ENCODE measurements around the gene HHAT.

HHAT gene

DNA sequence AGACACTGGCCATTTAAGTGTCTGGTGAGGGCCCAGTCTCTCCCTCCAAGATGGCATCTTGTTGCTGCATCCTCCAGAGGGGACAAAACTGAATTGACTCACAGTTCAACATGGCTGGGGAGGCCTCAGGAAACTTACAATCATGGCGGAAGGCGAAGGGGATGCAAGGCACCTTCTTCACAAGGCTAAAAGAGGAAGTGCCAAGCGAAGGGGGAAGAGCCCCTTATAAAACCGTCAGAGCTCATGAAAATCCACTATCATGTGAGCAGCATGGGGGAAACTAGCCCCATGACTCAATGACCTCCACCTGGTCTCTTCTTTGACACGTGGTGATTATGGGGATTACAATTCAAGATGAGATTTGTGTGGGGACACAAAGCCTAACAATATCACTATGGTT lies 280.1 kb downstream of the HHAT start:
- no peak for DNase-seq

DNA sequence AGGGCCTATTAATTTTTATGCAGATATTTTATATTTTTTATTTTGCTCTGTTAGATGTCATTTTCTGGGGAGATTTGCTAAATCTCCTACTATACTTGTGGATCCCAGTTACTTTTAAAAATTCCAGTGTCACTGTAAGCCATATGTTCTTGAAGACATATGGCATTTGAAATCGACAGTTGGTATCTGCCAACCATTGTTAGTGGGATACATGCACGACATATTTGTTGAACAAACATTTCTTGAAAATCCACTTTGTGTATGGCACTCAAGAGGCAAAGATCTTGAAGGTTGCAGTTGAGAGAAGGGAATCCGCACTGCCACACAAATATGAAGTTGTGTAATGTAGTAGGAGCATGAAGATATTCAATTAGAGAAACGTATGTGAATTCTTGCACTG lies 287.7 kb downstream of the HHAT start:
- DNase-seq: no peak

DNA sequence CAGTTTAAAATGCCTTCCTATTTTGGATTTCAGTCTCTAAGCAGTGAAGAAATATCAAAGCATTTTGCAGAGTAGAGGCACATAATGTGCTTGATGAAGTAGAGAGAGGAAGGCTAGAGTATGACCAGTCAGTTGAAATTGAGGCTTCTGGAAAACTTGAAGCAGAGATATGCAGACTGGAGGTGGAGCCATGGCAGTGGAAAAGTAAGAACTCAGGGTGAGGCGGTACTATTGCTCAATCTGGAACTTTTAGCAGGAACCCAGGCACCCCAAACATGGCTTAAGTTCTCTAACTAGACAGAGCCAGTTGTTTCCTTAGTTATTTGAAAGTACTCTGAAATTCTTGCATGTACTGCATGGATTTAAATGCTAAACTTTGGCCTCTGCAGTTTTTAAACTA lies 288.6 kb downstream of the HHAT start:
- DNase-seq: no peak

DNA sequence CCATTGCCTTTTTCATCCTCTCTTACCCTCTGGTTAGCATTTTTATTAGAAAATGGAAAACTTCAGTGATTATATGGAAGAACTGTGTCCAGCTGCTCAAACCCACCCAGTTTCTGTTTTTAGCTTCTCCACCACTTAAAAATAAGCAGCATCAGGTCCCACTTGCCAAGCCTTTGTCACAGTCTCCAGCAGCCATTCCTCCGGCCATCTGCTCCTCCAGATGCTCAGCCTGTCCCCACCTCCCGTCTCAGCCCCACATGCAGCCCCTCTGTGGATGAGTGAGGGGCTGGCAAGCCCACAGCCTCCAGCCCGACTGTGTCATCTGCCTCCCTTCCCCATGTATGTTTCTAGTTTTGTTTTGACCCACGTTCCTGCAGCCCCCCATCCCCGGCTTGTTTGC lies 289.7 kb downstream of the HHAT start:
- DNase-seq: no peak

DNA sequence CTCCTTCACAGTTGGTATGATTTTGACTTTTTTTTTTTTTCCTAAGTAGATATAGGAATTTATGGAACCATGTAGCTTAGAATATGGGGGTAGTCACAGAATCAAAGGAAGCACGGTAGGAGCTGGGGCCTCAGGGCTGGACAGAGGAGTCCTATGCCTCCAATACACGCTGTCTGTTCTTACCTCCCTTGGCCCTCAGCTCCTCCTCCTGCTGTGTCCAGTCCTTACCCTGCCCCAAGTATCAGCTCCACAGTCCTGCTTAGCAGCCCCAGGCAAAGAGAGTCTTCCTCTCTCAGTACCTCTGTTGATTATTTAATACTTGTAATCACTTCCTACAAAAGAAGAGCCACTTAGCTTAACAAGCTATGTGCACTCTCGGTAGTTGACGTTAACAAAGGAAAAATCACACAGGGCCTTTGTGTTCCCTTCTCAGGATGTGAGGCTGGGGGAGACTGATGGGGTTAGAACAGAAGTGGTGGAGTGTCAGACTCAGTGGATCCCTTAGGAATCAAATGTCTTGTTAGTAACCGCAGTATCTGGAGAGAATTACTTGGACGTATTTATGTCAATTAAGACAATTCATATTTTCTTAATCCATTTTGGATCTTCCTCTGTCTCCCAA lies 292.3 kb downstream of the HHAT start:
- no peak for DNase-seq

DNA sequence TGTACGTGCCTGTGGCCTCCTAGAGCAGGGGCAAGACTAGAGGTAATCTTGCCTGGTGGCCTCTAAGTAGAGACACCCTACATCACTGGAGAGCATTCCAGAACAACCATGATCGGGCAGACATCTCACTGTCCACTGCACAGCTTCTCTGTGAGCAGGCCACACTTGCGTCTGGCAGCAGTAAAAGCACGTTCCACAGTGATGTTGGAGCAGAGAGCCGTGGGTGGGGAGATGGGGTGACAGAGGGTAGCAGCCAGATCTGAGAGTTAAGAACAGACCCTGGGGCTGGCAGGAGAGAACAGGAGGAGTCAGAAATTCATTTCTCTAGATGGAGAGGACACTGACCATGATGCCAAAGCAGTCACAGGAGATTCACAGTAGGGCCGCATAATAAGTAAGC lies 293.0 kb downstream of the HHAT start:
- no peak for DNase-seq

DNA sequence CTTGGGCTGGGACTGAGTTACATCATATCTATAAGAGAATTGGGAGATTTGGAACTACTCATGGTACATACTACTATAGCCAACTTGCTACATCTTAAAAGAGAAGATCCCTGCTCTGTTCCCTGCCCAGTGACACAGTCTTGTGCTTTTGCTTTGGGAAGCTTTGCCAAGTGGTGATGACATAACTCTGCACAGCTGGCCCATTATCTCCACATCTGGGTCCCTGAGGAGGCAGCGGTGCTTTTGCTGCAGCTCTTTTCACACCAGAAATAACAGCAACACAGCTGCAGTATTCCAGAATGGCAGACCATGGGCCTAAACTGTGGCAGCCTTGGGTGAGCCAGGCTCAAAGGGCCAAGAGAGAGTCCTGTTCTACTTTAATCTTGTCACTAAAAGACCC lies 296.0 kb downstream of the HHAT start:
- DNase-seq: no peak

DNA sequence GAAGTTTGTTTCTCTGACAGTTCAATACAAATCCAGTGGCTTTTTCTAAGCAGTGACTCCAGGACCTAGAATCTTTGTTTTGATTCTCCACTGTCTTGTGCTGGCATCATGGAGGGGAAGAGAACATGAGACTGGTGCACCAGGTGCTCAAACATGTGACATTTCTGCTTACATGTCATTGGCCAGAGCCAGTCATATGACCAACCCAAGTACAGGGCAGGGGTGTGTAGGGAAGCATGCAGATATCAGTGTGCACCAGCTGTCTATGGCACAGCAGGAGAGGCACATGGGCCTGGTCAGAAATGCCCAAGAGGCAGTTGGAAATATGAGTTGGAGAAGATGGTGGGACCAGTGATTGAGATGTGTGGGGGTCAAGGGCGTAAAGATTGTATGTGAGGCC lies 297.0 kb downstream of the HHAT start:
- DNase-seq: no peak

DNA sequence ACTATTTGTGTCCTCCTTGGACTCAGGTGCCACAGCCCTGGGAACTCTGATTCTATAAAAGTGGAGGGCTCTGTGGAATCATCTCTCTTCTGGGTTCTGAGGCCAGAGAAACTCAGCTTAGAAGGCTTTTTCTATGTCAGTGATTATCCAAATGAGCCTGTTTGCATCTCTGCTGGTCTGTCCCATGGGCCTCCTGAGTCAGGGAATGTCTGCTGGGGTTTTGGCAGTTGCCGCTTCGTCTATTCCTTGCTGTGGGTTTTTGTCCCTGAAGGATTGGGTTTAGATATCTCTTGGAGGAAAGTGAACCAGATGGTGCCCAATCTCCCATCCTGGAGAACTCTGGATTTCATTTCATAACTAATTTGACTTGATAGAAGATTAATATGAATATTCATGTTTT lies 297.6 kb downstream of the HHAT start:
- DNase-seq: no peak

DNA sequence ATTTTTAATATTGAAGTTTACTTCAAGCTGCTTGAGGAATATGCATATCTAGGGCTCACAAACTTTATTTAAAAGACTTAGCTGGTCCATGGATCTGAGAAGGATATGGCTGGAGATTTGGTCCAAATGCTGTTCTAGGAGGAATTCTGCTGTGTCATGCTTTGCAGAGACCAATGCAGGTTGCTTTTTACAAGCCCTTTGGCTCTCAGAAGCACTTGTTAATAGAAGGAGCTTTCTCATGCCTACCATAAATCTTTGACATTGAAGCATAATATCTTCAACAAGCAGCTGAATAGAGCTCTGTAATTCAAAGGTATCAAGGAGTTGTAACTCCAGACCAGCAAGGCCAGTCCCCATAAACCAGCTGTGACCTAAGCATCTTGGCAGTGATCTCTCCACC lies 299.1 kb downstream of the HHAT start:
- DNase-seq: no peak

DNA sequence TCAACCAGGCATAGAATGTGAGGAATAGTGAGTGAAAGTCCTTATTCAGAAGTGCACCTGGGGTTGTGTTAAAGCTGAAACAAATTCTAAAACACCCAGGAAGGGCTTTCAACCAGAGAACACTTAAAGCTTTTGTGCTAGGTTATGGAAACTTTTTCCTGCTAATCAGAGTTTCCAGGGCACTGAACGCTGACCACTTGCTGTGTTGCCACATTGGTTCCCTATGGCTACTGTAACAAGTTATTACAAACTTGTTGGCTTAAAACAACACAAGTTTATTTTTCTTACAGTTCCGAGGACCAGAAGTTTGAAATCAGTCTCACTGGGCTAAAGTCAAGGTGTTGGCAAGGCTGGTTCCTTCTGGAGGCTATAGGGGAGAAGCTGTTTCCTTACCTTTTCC lies 300.6 kb downstream of the HHAT start:
- no peak for DNase-seq

DNA sequence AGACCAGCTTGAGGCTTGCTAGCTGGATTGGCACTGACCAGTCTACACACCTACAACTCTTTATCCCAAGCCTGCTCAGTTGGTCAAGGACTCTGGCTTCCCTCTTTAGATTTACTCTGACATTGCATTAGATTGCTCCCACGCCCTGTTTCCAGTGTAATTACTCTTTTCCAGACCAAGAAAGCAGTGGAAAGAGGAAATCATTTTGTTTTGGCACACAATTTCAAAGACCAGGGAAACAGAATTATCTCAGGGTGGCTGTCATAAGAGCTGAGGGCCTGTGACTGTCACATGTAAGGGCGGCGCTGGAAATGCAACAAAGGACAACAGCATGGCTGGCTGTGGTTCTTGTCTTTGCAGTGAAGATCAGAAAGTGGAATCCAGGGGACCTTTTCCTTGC lies 302.7 kb downstream of the HHAT start:
- no peak for DNase-seq

DNA sequence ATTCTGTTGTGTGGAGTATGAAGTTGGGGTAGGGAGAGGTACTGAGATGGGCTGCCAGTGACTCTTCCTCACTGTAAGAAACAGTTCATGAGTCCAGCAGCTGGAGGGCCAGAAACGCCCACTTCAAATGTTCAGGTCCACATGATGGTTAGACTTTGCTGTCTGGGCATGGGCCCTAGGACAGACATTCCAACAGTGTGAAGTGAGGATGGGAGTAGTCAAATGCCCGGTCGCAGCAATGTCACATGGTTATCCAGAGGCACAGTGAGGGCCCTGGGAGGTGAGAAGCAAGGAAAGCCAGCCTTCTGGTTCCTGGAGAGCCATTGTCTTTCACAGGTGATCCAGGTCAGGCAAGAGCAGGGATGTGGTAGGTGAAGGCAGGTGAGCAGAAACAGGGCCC lies 304.4 kb downstream of the HHAT start:
- no peak for DNase-seq

DNA sequence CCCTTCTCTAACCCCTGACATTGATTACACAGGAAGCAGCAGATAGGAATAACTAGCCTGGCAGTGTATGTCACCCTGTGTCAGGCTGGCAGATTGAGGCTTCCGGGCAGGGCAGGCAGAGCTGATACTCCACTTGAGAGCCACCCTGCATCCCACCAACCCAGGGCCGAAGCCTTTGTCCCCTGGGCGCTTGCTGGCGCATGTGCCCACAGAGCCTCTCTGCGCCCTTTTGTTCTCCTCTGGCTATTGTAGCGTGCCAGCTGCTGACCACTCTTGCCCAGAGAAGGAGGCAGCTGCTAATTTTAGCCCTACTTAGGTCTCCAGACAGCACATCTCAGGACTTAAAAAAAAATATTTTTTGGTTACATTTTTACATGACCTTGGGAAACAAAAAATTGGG lies 304.9 kb downstream of the HHAT start:
- DNase-seq: peak in 1 of 2 experiments; percentile 57

DNA sequence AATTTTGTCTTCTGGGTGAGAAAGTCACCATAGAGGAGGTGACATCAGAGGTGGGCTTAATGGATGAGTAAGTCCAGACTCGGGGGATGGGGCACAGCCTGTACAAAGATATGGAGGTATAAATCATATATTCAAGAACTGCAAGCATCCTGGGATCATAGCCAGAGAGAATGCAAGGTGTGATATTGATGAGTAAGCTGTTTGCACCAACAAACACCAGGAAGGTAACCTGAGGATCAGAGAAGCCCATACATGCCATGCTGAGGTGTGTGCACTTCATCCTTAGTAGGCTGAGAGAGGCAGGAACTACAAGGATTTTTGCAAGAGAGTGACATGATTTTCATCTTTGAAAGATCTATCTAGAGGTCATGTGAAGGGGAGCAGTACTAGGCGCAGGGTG lies 306.4 kb downstream of the HHAT start:
- DNase-seq: no peak

DNA sequence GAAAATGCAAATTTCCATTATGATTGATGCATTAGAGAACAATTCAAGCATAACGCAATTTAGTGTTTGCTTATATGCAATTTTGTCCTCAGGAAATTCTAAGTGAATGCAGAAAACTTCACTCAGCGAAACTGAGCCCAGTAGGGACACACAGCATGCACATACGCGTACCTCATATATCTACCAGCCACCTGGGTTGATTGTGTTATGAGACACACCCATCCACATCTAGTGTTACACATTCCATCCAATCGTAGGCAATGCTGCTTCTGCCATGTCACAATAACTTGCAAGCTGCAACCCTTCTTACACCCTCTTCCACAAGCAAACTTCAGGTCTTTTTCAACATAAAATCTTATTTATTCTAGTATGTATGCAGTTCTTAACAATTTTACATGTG lies 312.9 kb downstream of the HHAT start:
- DNase-seq: no peak

DNA sequence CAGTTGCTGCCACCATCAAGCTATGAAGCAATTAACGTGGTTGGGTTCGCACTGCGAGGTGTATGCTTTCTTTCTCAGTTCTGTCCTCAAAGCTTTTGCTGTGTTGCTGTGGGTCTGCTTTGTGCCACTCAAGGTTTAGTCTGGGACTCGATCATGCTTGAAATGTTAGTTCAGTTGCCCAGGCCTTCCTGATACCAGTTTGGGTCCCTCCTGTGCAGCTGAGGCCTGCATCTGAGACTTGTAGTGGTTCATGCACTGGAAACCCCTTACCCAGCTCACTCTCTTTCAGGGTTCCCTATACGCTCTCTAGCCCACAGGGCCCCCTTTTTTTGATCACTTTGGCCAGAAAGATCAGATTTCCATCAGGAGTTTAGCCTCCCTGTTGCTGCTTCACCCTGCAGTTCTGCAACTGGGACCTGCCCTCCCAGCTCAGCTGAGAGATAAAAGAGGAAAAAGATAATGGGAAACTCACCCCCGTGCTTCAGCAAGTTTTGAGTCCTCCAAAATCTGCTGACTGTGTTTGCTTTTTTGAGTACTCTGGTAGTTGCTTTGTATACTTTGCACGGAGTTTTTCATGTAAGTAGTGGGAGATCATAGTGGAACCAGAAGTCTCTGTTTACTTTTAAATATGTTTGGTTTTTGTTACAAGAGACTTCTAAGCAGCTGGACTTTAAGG lies 317.0 kb downstream of the HHAT start:
- no peak for DNase-seq

DNA sequence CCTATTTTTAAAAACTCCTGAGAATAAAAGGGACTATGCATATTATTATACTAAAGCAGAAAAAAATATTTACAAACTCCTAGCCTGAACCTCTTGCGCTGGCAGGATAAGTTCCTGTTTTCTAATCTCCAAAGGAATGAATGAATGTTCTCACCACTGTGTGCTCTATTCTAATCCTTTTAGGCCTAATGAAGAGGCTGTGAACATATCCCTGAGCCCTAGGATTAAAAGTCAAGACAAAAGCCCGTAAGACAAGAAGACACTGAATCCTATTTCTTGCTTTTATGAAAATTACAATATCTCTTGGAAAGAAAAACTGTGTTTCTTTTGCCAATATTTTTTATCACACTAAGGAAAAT lies 317.5 kb downstream of the HHAT start:
- no peak for DNase-seq

DNA sequence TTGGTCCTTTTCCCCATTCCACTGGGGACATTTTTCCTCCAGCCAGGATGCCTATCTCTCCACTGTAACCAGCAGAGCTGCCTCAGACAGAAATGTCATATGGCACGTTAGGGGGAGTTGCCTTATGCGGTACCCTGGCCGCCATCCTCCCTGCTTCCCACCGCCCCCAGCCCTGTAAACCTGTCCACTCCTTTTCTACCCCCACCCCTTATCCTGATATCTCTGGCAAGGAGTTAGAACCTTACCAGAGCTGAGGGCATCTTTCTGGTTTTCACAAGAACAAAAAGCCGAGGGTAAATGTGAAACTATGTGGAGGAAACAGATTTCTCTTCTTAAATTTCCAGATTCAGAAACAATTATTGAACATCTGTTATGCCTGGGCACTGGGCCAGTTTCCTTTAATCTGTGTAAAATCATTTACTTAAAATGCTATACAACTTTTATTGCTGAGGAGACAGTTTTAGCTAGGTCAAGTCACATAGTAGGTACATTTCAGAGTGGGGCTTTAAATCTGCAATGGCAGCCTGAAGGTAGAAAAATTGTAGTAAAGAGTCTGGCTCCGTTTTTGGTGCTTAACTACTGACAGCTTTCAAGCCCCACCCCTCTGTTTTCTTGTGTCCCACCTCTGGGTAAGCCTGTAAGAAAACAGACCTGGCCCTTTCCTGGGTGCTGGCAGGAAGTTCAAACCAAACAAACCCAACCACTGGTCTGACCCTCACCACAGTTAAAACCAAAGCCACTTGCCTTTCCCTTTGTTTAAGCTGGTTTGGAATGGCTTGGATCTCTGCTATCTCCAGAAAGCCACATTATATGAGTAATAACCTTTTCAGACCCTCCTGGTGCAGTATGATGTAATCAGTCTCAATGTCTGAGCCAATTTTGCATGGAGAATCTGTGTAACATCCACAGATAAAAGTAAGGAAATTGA lies 319.0 kb downstream of the HHAT start:
- DNase-seq: no peak

DNA sequence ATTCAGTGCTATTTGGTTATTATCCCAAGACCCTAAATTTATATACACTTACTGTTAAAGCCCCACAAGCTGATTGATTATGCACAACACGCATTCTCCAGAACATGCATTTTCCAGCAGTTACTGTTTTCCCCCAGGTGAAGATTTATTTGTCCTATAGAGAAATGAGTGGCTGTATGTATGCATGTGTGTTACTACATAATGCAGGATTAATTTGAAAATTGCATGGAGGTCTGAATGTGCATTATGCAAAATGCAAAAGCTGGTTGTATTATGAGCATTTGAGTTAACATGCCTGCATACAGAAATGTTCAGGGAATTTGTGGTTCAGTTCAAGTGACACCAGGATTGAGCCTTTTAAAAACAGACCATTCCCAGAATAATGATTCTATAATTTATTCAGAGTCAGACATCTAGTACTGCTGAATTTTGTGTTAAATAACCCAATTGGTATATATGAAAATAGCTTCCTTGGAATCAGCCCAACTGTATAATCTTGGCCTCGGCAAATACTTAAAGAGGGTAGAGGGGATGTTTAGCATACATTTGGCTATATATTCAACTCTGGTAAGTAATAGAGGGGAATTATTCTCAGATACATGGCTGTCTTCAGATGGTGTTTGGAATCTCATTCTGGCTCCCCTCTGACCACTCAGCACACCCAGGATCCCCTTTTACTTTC lies 320.0 kb downstream of the HHAT start:
- DNase-seq: no peak

DNA sequence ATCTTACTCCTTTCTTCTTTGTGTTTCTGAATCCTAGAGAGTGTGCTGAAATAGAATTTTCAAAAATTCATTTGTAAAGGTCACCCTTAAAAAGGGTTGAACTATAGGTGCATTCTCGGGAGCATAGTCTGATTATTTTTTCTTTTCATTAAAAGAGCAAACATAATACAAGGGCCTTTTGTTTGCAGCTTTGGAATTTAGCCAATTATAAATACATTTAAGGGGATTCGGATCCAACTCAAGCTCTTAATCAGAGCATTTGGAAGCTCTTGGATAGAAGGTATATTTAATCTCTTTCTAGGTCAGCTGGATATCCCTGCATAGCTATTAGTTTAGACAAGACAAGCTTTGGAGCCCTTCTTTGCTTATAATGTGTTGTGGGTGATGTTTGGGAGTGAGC lies 321.7 kb downstream of the HHAT start:
- no peak for DNase-seq

DNA sequence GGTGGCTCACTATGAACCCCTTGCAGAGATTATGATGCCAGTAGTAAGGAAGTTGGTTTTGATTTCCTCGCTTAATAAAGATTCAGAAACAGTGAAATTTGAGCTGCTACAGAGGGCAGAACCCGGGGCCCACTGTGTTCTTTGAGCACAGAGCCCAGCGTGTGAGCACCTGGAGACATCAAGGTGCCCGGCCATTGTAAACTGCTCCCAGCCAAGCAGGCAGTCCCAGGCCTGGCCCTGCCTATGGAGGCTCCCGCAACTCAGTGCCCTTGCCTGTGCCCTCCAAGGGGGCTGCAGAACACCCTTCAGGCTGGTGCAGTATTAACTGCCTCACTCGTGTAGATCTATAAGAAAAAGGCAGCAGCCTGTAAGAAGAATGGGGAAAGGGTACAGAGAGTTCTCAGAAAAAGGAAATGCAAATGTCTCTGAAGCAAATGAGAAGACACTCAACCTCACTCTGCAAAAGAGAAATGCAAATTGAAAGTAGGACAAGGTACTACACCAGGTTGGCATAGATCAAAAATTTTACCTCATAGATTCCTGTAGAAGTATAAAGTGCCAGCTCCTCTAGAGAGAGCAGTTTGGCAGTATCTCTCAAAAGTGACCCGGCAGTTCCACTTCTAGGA lies 323.7 kb downstream of the HHAT start:
- no peak for DNase-seq

DNA sequence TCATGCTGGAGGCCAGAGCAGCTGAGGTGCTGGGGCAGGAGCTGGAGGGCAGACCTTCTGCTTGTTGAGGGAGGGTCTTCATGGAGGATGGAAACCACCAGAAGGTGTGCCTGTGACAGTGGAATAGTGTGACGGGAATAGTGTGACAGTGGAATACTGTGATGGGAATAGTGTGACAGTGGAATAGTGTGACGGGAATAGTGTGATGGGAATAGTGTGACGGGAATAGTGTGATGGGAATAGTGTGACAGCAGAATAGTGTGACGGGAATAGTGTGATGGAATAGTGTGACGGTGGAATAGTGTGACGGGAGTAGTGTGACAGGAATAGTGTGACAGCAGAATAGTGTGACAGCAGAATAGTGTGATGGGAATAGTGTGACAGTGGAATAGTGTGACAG lies 325.1 kb downstream of the HHAT start:
- no peak for DNase-seq
